HCT116 (cell line): ENCODE measurements around the gene DENND4A. TPM values are rescaled to one million over a fixed set of nuclear protein-coding genes. Genes with fewer than 3 reads are reported as not detected.

Source experiments
- ATAC-seq: fragments of 200-7000 bp; cut with Tn5 transposase; 2 replicates; pipeline ENCODE4 v1.9.1; 2020; ENCODE audit warnings: mild to moderate bottlenecking, moderate library complexity
- BruUV-seq: library from RNA; stranded (reverse); fragments of 400-500 nt; replicated peaks from 2 replicates; lab custom pipeline; 2021; lab: Mats Ljungman, UMichigan
- CTCF ChIA-PET: fragments of 300-600 bp; sonication (Branson Sonifier 250); formaldehyde crosslinking; loops from one replicate; lab custom pipeline; 2021; ENCODE audit warnings: antibody characterized with exemption; lab: Charles Lee
- POLR2A ChIA-PET: fragments of 300-600, 350-600 bp; sonication (Branson Sonifier 250); formaldehyde crosslinking; loops from one replicate; lab custom pipeline; 2021; ENCODE audit warnings: antibody characterized with exemption; lab: Charles Lee
- RAD21 ChIA-PET, 2 experiments: fragments of 300-600 bp; sonication (Branson Sonifier 250); formaldehyde crosslinking; loops; one replicate each; lab custom pipeline; 2023; ENCODE audit warnings: low total read pairs in 2 of 2; ENCODE audit not compliant: uncharacterized antibody in 2 of 2, unreplicated experiment in 2 of 2, low non-redundant PET in 1 of 2; lab: Charles Lee
- DNase-seq: peaks from one replicate; pipeline ENCODE4 v3.0.0-alpha.2; 2010; ENCODE audit warnings: low read depth, low spot score
- H2AFZ ChIP-seq: fragments of 200-600 bp; shearing (Covaris generic), sonication (generic); 2 replicates; pipeline ENCODE4 v1.6.1; 2017; ENCODE audit warnings: low read depth, mixed run types, mixed read lengths, antibody characterized with exemption, low read length; ENCODE audit not compliant: poor library complexity, severe bottlenecking
- H3K27ac ChIP-seq: 2 replicates; pipeline ENCODE4 v1.5.1; 2012; ENCODE audit warnings: low read depth, low read length
- H3K27me3 ChIP-seq: fragments of 200-600 bp; sonication (generic); 2 replicates; pipeline ENCODE4 v1.6.1; 2016; ENCODE audit warnings: mixed run types, low read length, mixed read lengths; ENCODE audit not compliant: insufficient read depth
- H3K36me3 ChIP-seq, 2 experiments: fragments of 200-500 bp in 1 of 2; fragments of 200-600 bp in 1 of 2; sonication (Bioruptor generic) in 1 of 2; sonication (generic) in 1 of 2; 2 replicates each; pipeline versions ENCODE4 v1.5.1 to v1.6.1; 2014 to 2016; ENCODE audit warnings: low read length in 2 of 2, inconsistent platforms in 1 of 2, mixed read lengths in 1 of 2, mixed run types in 1 of 2; ENCODE audit not compliant: insufficient read depth in 2 of 2, control insufficient read depth in 1 of 2
- H3K4me1 ChIP-seq, 2 experiments: fragments of 200-600 bp in 1 of 2; sonication (generic) in 1 of 2; 2 replicates each; pipeline versions ENCODE4 v1.5.1 to v1.6.1; 2012 to 2017; ENCODE audit warnings: low read length in 2 of 2, inconsistent platforms in 1 of 2, mild to moderate bottlenecking in 1 of 2, mixed read lengths in 1 of 2, mixed run types in 1 of 2, moderate library complexity in 1 of 2; ENCODE audit not compliant: insufficient read depth in 2 of 2, control insufficient read depth in 1 of 2
- H3K4me2 ChIP-seq: fragments of 200-600 bp; sonication (generic); 2 replicates; pipeline ENCODE4 v1.6.1; 2017; ENCODE audit warnings: mixed run types, low read length, mixed read lengths
- H3K4me3 ChIP-seq, 2 experiments: fragments of 200-600 bp in 1 of 2; sonication (generic) in 1 of 2; replicated peaks in 1 of 2; 2 replicates each; pipeline ENCODE4 v1.5.1; 2011 to 2016; ENCODE audit warnings: low read length in 2 of 2, control low read depth in 1 of 2, low read depth in 1 of 2, mild to moderate bottlenecking in 1 of 2, mixed read lengths in 1 of 2, mixed run types in 1 of 2
- H3K79me2 ChIP-seq: fragments of 200-600 bp; sonication (generic); 2 replicates; pipeline ENCODE4 v1.6.1; 2017; ENCODE audit warnings: mild to moderate bottlenecking, mixed run types, low read length, moderate library complexity, mixed read lengths; ENCODE audit not compliant: insufficient read depth
- H3K9ac ChIP-seq: fragments of 200-600 bp; sonication (generic); 2 replicates; pipeline ENCODE4 v1.6.1; 2016; ENCODE audit warnings: low read length, mixed read lengths
- H3K9me2 ChIP-seq: fragments of 200-600 bp; sonication (generic), shearing (Covaris generic); 2 replicates; pipeline ENCODE4 v1.6.1; 2017; ENCODE audit warnings: mixed run types, mild to moderate bottlenecking, moderate library complexity; ENCODE audit not compliant: insufficient read depth
- H3K9me3 ChIP-seq, 2 experiments: fragments of 200-500 bp in 1 of 2; fragments of 200-600 bp in 1 of 2; sonication (Bioruptor generic) in 1 of 2; sonication (generic) in 1 of 2; 2 replicates each; pipeline ENCODE4 v1.6.1; 2014 to 2017; ENCODE audit warnings: low read length in 2 of 2, mixed read lengths in 2 of 2, inconsistent platforms in 1 of 2, low read depth in 1 of 2, mild to moderate bottlenecking in 1 of 2, mixed run types in 1 of 2, moderate library complexity in 1 of 2; ENCODE audit not compliant: control insufficient read depth in 1 of 2, insufficient read depth in 1 of 2
- H4K20me1 ChIP-seq: fragments of 200-600 bp; sonication (generic), shearing (Covaris generic); 2 replicates; pipeline ENCODE4 v1.6.1; 2017; ENCODE audit warnings: mixed run types, mild to moderate bottlenecking, moderate library complexity; ENCODE audit not compliant: insufficient read depth
- CEBPB ChIP-seq: IDR thresholded peaks from 2 replicates; pipeline ENCODE4 v1.6.1; 2012; ENCODE audit warnings: low read depth
- EGR1 ChIP-seq: IDR thresholded peaks from 2 replicates; pipeline ENCODE4 v1.6.1; 2012; ENCODE audit warnings: low read depth
- ELF1 ChIP-seq: IDR thresholded peaks from 2 replicates; pipeline ENCODE4 v1.6.1; 2012; ENCODE audit warnings: low read depth, borderline replicate concordance
- EZH2 ChIP-seq: fragments of 200-600 bp; sonication (generic); IDR thresholded peaks from 2 replicates; pipeline ENCODE4 v1.6.1; 2017; ENCODE audit warnings: antibody characterized with exemption, mixed run types
- FOSL1 ChIP-seq: IDR thresholded peaks from 2 replicates; pipeline ENCODE4 v1.6.1; 2012; ENCODE audit warnings: low read depth
- JUND ChIP-seq: IDR thresholded peaks from 2 replicates; pipeline ENCODE4 v1.6.1; 2012
- POLR2AphosphoS5 ChIP-seq: IDR thresholded peaks from 2 replicates; pipeline ENCODE4 v1.6.1; 2011; ENCODE audit warnings: mild to moderate bottlenecking, low read depth, low read length, moderate library complexity
- RAD21 ChIP-seq: IDR thresholded peaks from 2 replicates; pipeline ENCODE4 v1.6.1; 2012; ENCODE audit warnings: low read depth, mild to moderate bottlenecking
- SP1 ChIP-seq: IDR thresholded peaks from 2 replicates; pipeline ENCODE4 v1.6.1; 2012; ENCODE audit warnings: low read depth
- SRF ChIP-seq: IDR thresholded peaks from 2 replicates; pipeline ENCODE4 v1.6.1; 2012; ENCODE audit warnings: low read depth
- TCF7L2 ChIP-seq: IDR thresholded peaks from 2 replicates; pipeline ENCODE4 v1.7.0; 2011; ENCODE audit warnings: borderline replicate concordance, inconsistent platforms; ENCODE audit not compliant: insufficient read depth, insufficient read length; ENCODE audit errors: extremely low read depth
- ZFX ChIP-seq: fragments of 450-650 bp; IDR thresholded peaks from 2 replicates; pipeline ENCODE4 v1.6.1; 2017
- intact Hi-C: fragments of 100-400 bp; cut with micrococcal nuclease; formaldehyde crosslinking; loops from 2 replicates; pipeline ENCODE4 v1.10.0; 2022
- total RNA-seq: library from RNA; stranded (reverse); gene quantifications from one replicate; pipeline ENCODE4 v1.2.1, GENCODE V29; 2021; ENCODE audit not compliant: unreplicated experiment
- TF ChIP-seq, protein P1 (sequence below): IDR thresholded peaks from 2 replicates; pipeline ENCODE4 v1.6.1; 2012
- TF ChIP-seq, protein P2 (sequence below), 3 experiments: fragments of 200-600 bp in 1 of 3; sonication (generic) in 1 of 3; IDR thresholded peaks in 2 of 3; conservative IDR thresholded peaks in 1 of 3; 2 replicates each; pipeline ENCODE4 v1.5.1; 2012 to 2017; ENCODE audit warnings: low read depth in 2 of 3, low read length in 2 of 3, antibody characterized with exemption in 1 of 3, borderline replicate concordance in 1 of 3, control low read depth in 1 of 3, mild to moderate bottlenecking in 1 of 3, mixed read lengths in 1 of 3, mixed run types in 1 of 3, moderate library complexity in 1 of 3; ENCODE audit not compliant: insufficient read depth in 1 of 3

Gene DENND4A
- total RNA-seq, 1 experiment from 2014 or later = 9.1 TPM

DNA sequence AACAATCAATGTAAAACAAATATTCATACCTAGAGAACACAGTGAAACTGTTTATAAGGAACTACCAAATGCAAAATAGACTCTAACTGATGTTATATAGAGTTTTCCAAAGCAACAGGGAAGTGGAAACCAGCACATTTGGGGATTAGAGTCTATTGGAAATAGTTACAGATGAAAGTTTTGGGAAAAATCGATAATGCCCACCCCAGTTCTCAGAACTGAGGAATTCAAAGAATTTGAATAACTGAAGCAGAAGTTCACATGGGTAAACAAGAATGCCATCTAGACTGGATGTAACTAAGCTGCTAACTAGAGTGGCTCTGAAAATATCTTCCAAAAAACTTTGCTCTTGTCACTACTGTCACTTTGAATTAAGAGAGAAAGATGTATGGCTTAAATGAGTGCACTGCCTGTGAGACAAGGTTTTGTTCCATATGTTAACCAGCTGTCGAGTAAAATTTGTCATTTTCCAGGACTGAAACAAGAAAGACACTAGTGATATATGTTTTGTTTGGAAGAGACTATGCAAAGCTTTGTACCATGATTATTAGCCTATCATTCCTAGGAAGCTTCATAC, 9.2 kb upstream of the DENND4A start:
- BruUV-seq = no TSS peak
- Histone ChIP-seq H3K79me2 (no peaks in the 10 kb centered on the region), H3K4me2 (no peak overlapping the region)

More for the DNA sequence above, 9.2 kb upstream of the DENND4A start:
- Histone ChIP-seq H3K36me3 (no peaks in the 10 kb centered on the region), H2AFZ (no peak overlapping the region), H3K4me3 (no peak overlapping the region), H3K4me1 (peaks cover 11 to 17% of the 10 kb centered on the region in 2 experiments; a peak in 3 of 4 replicates), H3K27ac (no peak overlapping the region), H4K20me1 (no peaks in the 10 kb centered on the region), H3K9ac (no peak overlapping the region), H3K27me3 (no peaks in the 10 kb centered on the region), H3K9me3 (no peaks in the 10 kb centered on the region), H3K9me2 (no peaks in the 10 kb centered on the region)
- DNase-seq = no peak
- no peak for TF ChIP-seq EGR1
- no peak for TF ChIP-seq RAD21
- TF ChIP-seq SRF = no peak
- no peak for TF ChIP-seq JUND
- no peak for TF ChIP-seq SP1
- TF ChIP-seq, protein P1, sequence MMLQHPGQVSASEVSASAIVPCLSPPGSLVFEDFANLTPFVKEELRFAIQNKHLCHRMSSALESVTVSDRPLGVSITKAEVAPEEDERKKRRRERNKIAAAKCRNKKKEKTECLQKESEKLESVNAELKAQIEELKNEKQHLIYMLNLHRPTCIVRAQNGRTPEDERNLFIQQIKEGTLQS = no peak
- TF ChIP-seq ELF1 = no peak
- TF ChIP-seq, protein P2, sequence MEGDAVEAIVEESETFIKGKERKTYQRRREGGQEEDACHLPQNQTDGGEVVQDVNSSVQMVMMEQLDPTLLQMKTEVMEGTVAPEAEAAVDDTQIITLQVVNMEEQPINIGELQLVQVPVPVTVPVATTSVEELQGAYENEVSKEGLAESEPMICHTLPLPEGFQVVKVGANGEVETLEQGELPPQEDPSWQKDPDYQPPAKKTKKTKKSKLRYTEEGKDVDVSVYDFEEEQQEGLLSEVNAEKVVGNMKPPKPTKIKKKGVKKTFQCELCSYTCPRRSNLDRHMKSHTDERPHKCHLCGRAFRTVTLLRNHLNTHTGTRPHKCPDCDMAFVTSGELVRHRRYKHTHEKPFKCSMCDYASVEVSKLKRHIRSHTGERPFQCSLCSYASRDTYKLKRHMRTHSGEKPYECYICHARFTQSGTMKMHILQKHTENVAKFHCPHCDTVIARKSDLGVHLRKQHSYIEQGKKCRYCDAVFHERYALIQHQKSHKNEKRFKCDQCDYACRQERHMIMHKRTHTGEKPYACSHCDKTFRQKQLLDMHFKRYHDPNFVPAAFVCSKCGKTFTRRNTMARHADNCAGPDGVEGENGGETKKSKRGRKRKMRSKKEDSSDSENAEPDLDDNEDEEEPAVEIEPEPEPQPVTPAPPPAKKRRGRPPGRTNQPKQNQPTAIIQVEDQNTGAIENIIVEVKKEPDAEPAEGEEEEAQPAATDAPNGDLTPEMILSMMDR (IDR thresholded peaks at IDR 0.05 in 2 of 3, conservative IDR thresholded peaks at IDR 0.05 in 1 of 3; ENCODE audit: borderline replicate concordance in 1 of 3, insufficient read depth in 1 of 3, low read depth in 2 of 3, low read length in 2 of 3) = no peak
- no peak for TF ChIP-seq ZFX
- TF ChIP-seq EZH2 = no peak
- TF ChIP-seq FOSL1 = no peak
- TF ChIP-seq POLR2AphosphoS5 = no peak
- TF ChIP-seq CEBPB = no peak
- TF ChIP-seq TCF7L2 = no peak
- POLR2A ChIA-PET = no interaction called here
- RAD21 ChIA-PET = no interaction called here
- intact Hi-C loops = no loop called here
- CTCF ChIA-PET = no interaction called here
- ATAC-seq = no peak
